ENCODE measurements around the gene PRKAR1B.

Gene PRKAR1B

DNA sequence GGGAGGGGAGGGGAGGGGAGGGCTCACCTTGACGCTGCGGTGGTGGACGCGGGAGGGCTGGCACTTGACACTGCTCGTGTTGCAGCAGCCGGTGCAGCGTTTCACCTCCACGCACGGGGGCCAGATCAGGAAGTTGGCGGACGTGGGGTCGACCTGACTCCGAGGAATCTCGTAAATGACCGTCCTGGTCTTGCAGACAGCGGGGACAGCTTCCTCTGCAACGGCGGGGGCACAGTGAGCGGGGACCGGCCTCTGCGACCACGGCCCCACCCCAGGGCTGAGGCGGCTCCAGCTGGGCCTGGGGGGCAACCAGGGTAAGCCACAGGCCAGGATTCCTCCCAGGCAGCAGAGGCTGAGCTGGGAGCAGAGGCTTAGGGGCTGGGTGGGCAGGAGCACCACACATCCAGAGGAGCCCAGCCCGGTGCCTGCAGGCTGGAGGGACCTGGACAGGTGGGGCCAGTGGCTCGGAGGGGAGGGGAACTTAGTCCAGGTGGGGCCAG, 216.2 kb downstream of the PRKAR1B start:
- DNase-seq (ENCODE audit: low read depth in 2 of 2): no peak

DNA sequence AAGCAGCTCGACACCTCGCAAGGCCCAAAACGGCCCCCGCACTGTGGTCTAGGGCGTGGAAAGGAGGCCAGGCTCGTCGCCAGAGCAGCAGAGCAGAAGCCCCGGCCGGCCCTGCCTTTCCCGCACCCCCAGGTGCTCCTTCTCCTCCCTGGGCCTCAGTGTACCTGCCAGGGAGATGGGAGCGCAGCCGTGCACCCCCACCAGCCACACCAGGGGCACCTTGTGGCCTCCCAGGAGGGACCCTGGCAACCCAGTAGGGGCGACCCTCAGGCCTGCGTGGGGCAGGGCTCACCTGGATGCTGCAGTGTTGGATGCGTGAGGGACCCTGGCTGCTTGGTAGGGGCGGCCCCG, 217.0 kb downstream of the PRKAR1B start:
- no peak for DNase-seq (ENCODE audit: low read depth in 2 of 2)

DNA sequence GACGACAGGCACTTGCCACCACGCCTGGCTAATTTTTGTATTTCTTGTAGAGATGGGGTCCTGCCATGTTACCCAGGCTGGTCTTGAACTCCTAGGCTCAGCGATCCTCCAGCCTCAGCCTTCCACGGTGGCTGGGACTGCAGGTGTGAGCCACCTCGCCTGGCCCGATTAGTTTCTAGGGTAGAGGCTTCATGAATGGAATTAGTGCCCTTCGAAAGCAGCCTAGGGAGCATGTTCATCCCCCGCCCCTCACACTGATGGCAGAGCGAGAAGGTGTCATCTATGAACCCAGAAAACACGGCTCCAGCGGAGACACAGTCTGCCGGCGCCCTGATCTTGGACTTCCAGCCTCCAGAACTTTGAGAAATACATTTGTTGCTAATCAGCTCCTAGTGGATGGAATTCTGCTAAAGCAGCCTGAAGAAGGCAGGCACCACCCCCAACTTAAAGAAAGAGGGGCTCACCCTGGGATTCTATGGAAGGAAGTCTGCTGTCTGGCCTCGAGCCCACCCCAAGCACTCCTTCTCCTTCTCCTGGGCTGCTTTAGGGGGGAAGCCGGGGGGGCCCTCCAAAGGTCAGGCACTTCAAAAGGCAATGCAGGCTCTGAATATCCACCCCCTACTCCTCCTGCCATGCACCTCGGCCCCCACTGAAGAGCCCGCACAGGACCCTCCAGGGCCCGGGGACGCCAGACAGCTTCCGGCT, 217.5 kb downstream of the PRKAR1B start:
- no peak for DNase-seq (ENCODE audit: low read depth in 2 of 2)

DNA sequence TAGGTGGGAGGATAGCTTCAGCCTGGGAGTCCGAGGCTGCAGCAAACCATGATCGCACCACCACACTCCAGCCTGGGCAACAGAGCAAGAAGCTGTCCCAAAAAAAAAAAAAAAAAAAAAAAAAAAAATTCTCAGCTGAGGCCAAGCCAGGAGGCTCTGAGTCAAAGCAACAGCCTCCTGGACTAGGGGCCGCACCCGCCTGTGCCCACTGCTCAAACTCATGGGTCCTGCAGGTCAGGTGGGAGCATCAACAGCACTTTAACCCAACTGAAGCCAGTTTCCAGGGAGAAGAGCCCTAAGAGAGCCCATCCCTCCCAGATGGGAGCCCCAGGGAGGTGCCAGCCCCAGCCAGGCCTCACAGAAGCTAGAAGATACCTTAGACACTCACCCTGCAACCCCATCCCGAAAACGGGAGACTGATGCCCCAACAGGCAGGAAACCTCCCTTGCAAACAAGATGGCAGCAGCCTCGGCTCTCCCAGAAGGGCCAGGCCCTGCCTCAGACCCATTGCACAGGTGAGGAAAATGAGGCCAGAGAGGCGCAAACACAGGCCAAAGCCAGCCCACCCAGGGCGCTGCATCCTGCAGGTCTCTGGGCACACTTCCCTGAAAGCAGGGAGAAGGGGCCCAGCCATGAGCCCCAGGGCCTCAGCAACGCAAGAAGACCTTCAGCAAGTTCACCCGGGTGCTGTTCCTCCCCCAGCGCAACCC, 218.5 kb downstream of the PRKAR1B start:
- no peak for DNase-seq (ENCODE audit: low read depth in 2 of 2)

DNA sequence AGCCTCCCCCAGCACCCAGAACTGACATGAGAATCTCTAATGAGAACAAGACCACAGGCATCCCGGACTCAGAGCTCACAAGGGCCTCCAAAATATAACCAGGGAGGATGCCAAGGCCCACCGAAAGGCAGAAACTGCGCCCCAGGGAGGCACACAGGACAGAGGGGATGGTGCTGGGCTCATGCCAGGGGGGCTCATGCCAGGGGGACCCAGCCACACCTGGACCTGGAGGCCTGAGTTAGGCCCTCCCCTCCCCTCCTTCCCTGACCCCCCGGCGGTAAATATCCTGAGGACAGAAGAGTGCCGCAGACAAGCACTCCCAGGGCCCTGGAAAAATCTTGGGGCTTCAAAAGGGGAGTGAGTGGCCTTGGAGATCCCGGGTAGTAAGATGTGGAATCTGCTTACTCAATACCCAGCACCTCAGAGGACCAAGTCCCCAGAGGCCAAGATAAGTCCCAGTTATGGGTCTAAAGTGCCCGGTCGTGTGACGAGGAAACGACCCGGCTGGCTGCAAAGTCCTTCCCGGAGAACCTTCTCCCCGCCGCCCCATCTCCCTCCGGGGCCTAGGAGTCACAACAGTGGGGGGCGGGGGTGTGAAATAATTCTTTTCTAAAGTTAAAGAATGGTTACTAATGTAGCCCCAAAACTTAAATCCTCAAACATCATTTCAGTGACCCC, 219.3 kb downstream of the PRKAR1B start:
- DNase-seq (ENCODE audit: low read depth in 2 of 2): no peak

DNA sequence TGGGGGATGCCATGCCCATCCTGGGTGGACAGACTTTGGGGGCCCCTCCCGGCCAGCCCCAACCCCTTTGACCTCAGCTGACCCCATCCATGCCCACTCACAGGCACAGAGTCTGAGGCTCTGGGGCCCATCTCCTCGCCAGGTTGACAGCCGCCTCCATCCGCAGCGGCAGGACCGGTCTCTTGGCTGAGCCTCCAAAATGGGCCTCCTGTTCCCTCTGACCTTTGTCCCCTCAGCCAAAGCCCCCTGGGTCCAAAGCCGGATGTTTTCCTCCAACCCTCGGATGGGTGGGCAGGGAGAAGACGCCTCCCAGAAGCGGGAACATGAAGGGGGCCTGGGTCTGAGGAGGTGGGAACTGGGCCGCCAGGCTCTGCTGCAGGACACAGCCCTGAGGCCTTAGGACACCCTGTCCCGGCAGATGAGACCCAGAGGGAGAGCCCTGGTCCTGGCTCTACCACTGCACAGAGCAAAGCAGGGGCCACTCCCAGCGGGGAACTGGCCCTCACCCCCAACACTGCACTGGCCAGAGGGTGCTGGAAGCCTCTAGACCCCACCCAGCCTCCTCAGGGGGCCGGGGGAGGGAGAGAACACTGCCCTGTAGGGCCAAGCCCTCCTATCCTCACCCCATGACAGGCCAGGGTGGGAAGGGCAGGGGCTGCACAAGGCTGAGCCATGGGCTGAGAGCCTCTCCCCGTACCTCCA, 220.0 kb downstream of the PRKAR1B start:
- no peak for DNase-seq (ENCODE audit: low read depth in 2 of 2)

DNA sequence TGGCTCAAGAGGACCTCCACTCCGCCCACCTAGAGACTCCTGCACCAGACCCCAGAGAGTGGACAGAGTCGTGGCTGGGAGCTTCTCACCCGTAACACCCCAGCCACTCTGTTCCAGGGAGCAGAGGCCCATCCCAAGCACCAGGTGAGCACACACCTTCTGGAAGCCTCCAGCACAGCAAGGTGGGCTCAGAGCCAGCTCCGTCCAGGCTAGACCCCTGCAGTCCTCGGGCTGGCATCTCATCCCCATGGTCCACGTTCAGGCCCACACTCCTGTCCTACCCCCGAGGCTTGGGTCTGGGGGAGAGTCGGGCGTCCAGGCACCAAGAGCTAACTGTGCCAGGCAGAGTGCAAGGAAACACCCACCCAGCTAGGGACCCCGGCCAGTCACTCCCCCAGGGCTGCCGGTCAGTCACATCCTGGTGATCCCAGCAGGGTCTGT, 220.7 kb downstream of the PRKAR1B start:
- no peak for DNase-seq (ENCODE audit: low read depth in 2 of 2)

DNA sequence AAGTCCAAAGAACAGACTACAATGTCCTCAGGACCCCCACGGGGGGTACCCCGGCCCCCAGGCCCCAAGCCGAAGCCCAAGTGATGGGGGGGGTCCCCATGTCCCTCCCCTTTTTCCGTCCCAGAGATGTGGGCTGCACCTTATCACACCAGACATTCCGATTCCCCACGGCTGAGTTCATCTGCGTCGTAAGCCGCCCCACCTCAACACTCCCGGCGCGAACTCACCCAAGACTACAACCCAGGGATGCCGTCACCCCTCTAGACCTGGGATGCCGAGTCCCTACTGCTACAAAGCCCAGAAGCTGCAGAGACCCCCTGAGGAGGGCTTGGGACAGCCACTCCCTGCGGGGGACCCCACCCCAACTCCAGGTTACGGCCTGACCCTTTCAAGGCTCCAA, 221.9 kb downstream of the PRKAR1B start:
- no peak for DNase-seq (ENCODE audit: low read depth in 2 of 2)

DNA sequence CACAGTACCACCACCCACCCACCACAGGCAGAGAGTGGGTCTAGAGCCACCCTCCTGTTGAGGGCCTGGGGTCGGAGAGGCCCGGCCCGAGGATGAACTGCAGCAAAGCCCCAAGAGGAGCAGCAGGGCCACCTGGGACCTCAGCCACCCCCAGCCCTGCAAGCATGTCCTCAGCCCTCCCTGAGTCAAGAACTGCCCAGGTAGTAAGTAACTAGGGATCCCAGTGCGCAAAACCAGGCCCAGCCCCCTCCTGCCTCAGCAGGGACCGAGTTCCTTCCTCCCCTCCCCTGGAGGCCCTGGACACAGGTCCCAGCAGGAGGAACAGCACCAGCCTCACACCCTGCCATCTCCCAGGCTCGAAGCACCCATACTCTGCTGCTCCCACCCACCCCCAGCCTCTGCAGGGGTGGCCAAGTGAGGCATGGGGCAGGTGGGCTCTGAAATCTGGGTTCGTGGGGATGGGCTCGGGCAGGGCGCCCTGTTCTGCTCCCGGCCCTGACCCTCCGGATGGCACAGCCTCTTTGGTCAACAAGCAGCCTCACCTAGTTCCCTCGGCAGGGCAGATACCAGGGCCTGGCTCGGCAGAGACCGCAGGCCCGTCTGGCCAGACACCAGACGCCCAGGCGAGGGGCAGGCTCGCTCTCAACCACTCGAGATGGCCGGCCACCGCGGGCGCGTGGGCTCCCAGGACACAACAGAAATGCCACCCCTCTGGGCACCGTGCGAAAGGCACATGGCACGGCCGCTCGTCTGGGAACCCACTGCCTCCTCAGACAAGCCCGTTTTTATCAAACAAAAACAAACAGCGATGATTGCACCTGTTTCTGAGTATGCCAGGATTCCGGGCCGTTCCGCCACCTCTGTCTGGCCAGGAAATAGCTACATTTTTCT, 222.6 kb downstream of the PRKAR1B start:
- DNase-seq (ENCODE audit: low read depth in 2 of 2): no peak

DNA sequence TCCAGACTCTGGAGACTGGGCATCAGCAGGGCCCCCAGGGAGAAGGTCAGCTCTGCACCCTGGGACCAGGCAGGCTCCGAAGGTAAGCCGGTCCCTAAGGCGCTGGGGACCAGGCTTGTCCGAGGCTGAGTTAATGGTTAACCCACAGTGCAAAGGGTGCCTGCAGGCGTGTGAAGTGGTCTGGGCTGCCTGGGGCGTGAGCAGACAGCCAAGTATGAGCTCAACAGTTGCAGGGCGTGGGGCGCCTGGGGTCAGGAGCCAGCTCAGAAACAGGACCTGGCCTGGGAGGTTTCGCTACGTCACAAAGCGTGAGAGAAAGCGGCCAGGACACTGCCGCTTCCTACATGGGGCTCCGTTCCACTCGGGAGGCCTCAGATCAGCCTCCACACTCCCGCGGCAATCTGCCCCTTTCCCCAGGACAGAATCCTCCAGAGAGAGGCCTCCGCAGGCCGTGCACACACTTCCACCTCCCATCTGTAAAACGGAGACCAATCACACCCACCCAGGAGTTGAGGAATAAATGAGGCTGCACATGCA, 223.4 kb downstream of the PRKAR1B start:
- DNase-seq (ENCODE audit: low read depth in 2 of 2): no peak

DNA sequence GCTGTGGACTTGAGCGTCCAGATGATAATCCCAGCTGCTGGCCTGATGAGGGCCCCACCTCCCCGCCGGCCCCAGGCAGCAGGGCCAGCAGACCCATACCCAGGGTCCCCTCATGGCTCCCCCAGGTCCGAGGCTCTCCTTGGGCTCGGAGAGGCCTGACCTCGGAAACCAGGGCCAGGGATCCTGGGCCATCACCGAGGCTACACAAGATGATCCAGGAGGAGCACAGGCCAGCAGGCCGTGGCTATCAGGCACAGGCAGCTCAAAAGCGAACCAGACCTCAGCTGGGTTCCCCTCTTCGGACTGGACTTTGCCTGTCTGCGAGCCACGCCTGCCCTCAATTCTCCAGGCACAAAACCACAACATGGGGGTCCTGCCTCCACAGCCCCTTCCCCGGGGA, 224.8 kb downstream of the PRKAR1B start:
- DNase-seq (ENCODE audit: low read depth in 2 of 2): no peak

DNA sequence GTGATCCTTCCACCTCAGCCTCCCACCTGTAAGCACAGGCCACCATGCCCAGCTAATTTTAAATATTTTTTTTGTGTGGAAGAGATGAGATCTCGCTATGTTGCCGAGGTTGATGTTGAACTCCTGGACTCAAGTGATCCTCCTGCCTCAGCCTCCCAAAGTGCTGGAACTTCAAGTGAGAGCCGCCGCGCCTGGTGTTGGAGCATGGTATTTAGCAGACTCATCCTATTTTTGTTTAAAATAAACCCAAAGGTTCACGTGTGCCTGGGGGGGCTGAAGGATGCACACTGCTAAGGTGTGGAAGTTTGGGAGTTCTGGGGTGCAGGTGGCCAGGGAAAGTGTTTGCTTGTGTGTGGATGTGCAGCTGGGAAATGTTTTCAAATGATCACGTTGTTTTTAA, 225.6 kb downstream of the PRKAR1B start:
- DNase-seq (ENCODE audit: low read depth in 2 of 2): no peak

DNA sequence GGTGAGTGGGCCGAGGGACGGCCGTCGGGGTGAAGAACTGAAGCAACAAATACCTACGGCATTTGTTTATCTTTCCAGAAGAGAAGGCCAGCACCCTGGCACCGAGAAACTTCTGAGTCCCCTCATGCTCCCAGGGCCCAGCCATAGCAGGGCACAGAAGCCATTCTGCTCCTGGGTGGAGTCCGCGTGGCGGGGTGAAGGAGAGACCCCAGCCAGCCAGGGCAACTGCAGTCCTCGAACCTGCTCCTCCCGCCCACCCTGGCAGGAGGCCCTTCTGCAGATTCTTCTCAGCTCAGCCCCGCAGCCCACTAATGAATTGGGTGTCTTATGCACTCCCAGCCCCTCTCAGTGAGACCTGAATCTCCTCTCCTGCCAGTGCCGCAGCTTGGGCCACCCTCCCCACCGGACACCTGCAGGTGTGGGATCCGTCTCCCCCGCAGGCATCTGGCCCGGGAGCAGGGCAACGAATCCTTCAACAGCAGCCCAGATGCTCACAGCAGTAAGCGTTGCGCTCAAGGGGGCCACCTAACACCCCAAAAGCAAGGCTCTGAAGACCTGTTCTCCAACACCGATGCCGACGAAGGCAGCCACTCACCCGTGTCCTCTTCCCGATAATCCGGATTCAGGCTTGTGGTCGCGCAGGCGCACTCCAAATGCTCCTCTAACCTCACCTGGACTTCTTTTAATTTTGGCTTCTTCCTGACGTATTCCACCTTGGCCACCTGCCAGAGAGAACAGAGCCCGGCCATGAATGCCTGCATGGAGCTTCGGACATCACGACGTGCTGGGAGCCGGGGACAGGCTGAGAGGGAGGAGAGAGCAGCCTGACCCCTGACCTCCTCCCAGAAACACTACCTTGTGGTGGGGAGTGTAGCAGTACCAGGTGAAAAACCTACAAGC, 226.3 kb downstream of the PRKAR1B start:
- DNase-seq (ENCODE audit: low read depth in 2 of 2): no peak

DNA sequence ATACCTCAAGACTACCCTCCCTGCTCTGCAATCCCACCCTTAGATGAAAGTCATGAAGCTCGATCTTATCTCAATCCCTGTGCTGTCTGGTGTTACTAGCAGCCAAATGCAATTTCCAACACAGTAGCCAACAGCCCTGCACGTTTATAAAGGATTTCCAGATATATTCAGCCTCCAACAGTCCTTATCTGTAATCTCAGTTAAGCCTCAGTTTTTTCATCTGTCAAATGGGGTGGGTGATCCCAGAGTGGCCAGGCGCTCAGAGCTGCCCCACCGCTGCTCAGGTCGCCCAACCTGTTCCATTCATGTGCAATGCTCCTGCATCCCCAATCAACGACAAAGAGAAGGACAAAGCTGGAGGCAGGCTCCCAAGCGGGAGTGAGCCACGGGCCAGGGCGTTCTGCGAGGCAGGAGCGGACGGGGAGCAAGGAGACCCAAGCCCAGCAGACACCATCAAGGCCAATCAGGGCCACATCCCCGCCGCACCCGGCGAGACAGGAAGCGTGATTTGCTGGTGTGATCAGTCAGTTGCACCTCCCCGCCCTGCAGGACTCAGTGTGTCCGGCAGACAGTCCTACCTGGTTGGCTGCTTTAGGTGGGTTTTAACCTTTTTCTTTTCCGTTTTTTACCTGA, 227.1 kb downstream of the PRKAR1B start:
- no peak for DNase-seq (ENCODE audit: low read depth in 2 of 2)

Data from stimulated activated CD8-positive, alpha-beta memory T cell treated with anti-CD3 and anti-CD28 coated beads, Interleukin-2, amount 100 ng/mL, for 1 hour (primary cell).